Left lobe of liver (tissue), 2 donors: ENCODE data around the gene IFT172. TPM values are rescaled to one million over a fixed set of nuclear protein-coding genes. Genes with fewer than 3 reads are reported as not detected.
"Not testable (repeated sequence)": the region's sequence is repeated elsewhere in the genome, so short reads cannot be mapped to it uniquely, and the experiment has no call there.

Experiments
- ATAC-seq: fragments of 200-7000 bp; cut with Tn5 transposase; one replicate; pipeline ENCODE4 v1.9.1; 2020; ENCODE audit warnings: mild to moderate bottlenecking, moderate library complexity
- DNase-seq: peaks from one replicate; pipeline ENCODE4 v3.0.0-alpha.2; 2020; ENCODE audit warnings: low spot score
- total RNA-seq: library from RNA; stranded (reverse); gene quantifications from one replicate; pipeline ENCODE4 v1.2.1, GENCODE V29; 2021
- donor health status: DM: no; HTN: no; CAD: no; lungs with moderate emphysema.
- donor health status: DM: no; HTN: yes; CAD: no.

IFT172 gene
- 7.4 TPM for total RNA-seq

GRCh38 chr2:27489498-27490397, at the start of gene IFT172:
IFT172 (minus strand) TSS chr2:27489743; CDS start chr2:27489653, 90 bp downstream.
- DNase-seq (peak; percentile 100), ATAC-seq (peak; percentile 86)

GRCh38 chr2:27538839-27539450, 49.4 kb upstream of the IFT172 start:
- not testable (repeated sequence) for ATAC-seq, DNase-seq

- DNase-seq, result no peak
- ATAC-seq, result no peak
These were observed 47.7 kb upstream of the IFT172 start for GRCh38 chr2:27537287-27537686.

GRCh38 chr2:27531983-27532382, 42.4 kb upstream of the IFT172 start:
- no peak for DNase-seq
- ATAC-seq, result no peak

- no peak for DNase-seq
- ATAC-seq, result no peak
These were observed 37.6 kb upstream of the IFT172 start for GRCh38 chr2:27527182-27527581.

- DNase-seq (no peak), ATAC-seq (no peak)
These were observed 32.9 kb upstream of the IFT172 start for GRCh38 chr2:27522400-27522945.

GRCh38 chr2:27520316-27520715, 30.8 kb upstream of the IFT172 start:
- DNase-seq, result peak; percentile 77

GRCh38 chr2:27518782-27519113, 29.2 kb upstream of the IFT172 start:
- ATAC-seq, result no peak
- no peak for DNase-seq

More at GRCh38 chr2:27520316-27520715, 30.8 kb upstream of the IFT172 start:
- ATAC-seq, result peak; percentile 92

- no peak for DNase-seq
- ATAC-seq, result no peak
These were observed 28.7 kb upstream of the IFT172 start for GRCh38 chr2:27518113-27518781.

GRCh38 chr2:27509326-27509725, 19.8 kb upstream of the IFT172 start:
- DNase-seq, result no peak
- no peak for ATAC-seq

- DNase-seq (peak; percentile 83), ATAC-seq (peak; percentile 88)
These were observed 17.8 kb upstream of the IFT172 start for GRCh38 chr2:27507293-27507692.

GRCh38 chr2:27506587-27506986, 17.0 kb upstream of the IFT172 start:
- DNase-seq (peak; percentile 55), ATAC-seq (peak; percentile 48)

GRCh38 chr2:27502142-27502541, 12.6 kb upstream of the IFT172 start:
- DNase-seq, result no peak
- ATAC-seq, result no peak

GRCh38 chr2:27501042-27501441, 11.5 kb upstream of the IFT172 start:
- ATAC-seq, result peak; percentile 67
- DNase-seq, result peak; percentile 96

GRCh38 chr2:27498975-27499374, 9.4 kb upstream of the IFT172 start:
- no peak for ATAC-seq

GRCh38 chr2:27497288-27497627, 7.7 kb upstream of the IFT172 start:
- DNase-seq (no peak), ATAC-seq (no peak)

More at GRCh38 chr2:27498975-27499374, 9.4 kb upstream of the IFT172 start:
- DNase-seq, result no peak

GRCh38 chr2:27496357-27497287, 7.1 kb upstream of the IFT172 start, which contains the start of gene GCKR:
GCKR (plus strand) TSS chr2:27496839; CDS start chr2:27496905, 66 bp downstream.
- DNase-seq (peak; percentile 94), ATAC-seq (peak; percentile 64)

GRCh38 chr2:27495840-27496356, 6.4 kb upstream of the IFT172 start:
- ATAC-seq, result peak; percentile 4

GRCh38 chr2:27494944-27495554, 5.5 kb upstream of the IFT172 start, which contains the start of gene FNDC4:
FNDC4 (minus strand) TSS chr2:27495200; CDS start chr2:27494679, 521 bp downstream.
- peak; percentile 36 for ATAC-seq
- DNase-seq, result peak; percentile 65

More at GRCh38 chr2:27495840-27496356, 6.4 kb upstream of the IFT172 start:
- DNase-seq, result no peak
